Measurements from ENCODE around the gene ZNF561.

ZNF561 gene

DNA sequence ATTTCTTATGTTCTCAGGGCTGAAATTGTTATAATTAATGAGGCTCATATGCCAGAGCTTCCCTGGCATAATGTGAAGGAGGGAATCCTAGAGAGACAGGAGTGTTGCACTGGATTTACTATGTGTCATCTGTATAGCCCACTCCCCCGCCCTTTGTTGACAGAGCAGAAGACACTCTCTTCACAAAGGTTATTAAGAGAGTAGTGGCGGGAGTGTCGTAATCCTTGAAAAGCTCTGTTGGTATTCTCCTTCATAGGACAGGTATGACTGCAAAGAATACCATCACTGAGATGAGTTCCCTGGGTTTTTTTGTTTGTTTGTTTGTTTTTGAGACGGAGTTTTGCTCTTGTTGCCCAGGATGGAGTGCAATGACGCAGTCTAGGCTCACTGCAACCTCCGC, 50.8 kb downstream of the ZNF561 start:
- DNase-seq = no peak

- DNase-seq = no peak
Observed at GRCh38 chr19:9566729-9567128, 54.3 kb downstream of the ZNF561 start.

DNA sequence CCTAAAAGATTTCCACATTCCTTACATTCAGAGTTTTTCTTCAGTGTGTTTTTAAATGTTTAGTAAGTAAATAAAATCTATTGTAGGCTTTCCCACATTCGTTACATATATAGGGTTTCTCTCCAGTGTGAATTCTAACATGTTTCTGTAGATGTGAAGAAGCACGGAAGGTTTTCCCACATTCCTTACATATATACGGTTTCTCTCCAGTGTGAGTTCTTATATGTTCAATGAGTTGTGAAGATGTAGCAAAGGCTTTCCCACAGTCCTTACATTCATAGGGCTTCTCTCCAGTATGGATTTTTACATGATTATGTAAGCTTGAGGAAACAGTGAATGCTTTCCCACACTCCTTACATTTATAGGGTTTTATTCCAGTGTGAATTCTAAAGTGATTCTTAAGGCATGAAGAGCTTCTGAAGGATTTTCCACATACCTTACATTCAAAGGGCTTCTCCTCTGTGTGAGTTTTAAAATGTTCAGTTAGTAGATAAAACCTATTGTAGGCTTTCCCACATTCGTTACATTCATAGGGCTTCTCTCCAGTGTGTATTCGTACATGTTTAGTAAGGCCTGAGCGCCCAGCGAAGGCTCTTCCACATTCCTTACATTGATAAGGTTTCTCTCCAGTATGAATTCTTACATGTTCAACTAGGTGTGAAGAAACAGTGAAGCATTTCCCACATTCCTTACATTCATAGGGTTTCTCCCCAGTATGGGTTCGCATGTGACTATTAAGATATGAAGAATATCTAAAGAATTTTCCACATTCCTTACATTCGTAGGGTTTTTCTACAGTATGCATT, 54.9 kb downstream of the ZNF561 start:
- DNase-seq = no peak
